BLaER1 treated with 17β-estradiol and CSF1 and Interleukin-3, amounts not matched to agents 10 nM and 100 nM (cell line): Measurements from ENCODE around the gene KDM5C.
A peak's percentile ranks its signal among the peaks of the same experiment; 100 is the strongest.

Experiments
- H3K27ac ChIP-seq, 11 experiments: shearing (Covaris generic); formaldehyde crosslinking; 2 replicates each; pipeline ENCODE4 v1.8.1; 2022
- H3K27me3 ChIP-seq, 11 experiments: shearing (Covaris generic); formaldehyde crosslinking; 2 replicates each; pipeline ENCODE4 v1.8.1; 2022
- H3K36me3 ChIP-seq, 11 experiments: shearing (Covaris generic); formaldehyde crosslinking; 2 replicates each; pipeline ENCODE4 v1.8.1; 2022
- H3K4me1 ChIP-seq, 10 experiments: shearing (Covaris generic); formaldehyde crosslinking; 2 replicates each; pipeline ENCODE4 v1.8.1; 2022
- H3K4me2 ChIP-seq, 11 experiments: shearing (Covaris generic); formaldehyde crosslinking; 2 replicates each; pipeline ENCODE4 v1.8.1; 2022
- H3K4me3 ChIP-seq, 10 experiments: shearing (Covaris generic); formaldehyde crosslinking; 2 replicates each; pipeline ENCODE4 v1.8.1; 2022
- H3K9ac ChIP-seq, 11 experiments: shearing (Covaris generic); formaldehyde crosslinking; 2 replicates each; pipeline ENCODE4 v1.8.1; 2022
- H3K9me3 ChIP-seq, 11 experiments: shearing (Covaris generic); formaldehyde crosslinking; replicated peaks in 1 of 11; 2 replicates each; pipeline ENCODE4 v1.8.1; 2022
- H4K20me1 ChIP-seq, 11 experiments: shearing (Covaris generic); formaldehyde crosslinking; 2 replicates each; pipeline ENCODE4 v1.8.1; 2022
- Cebpa-rat ChIP-seq, 11 experiments: shearing (Covaris generic); IDR thresholded peaks; 2 replicates each; pipeline ENCODE4 v1.8.1; 2022

Gene KDM5C

DNA sequence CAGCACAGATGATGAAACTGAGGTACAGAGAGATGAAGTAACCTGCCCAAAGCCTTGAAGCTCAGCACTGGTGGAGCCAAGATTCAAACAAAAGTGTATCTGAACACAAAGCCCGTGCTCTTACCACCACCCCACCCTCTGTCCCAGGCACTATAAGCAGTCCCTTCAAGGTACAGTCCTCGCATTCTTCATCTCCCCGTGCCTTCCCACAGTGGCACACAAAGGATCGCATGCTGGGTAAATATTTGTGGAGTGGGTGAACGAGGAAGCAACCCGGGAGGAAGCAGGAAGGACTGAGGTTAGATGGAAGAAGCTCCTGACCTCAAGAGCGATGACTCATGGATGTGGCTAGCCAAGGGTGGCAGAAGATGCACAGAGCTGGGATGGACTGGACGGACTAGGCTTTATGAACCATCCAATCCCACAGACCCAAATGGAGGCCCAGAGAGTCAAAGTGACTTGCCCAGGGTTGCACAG lies 37.9 kb upstream of the KDM5C start:
- no peak for TF ChIP-seq Cebpa-rat (IDR thresholded peaks at IDR 0.05)
- Histone ChIP-seq H3K4me3 (peak overlapping the region in 1 of 10 experiments; percentile 6; a peak in 1 of 20 replicates), H3K9me3 (no peaks in the 10 kb centered on the region), H3K4me2 (peak overlapping the region; percentile 45 to 88 (median 72)), H4K20me1 (peaks cover 0 to 57% (median 29%) of the 10 kb centered on the region in 11 experiments; a peak in 16 of 22 replicates), H3K36me3 (no peaks in the 10 kb centered on the region), H3K9ac (0 out of 22 replicates have a peak overlapping the region, but pooled peaks of 3 of the 11 experiments have one; percentile 1 to 24 (median 7)), H3K4me1 (peaks cover 67 to 79% (median 74%) of the 10 kb centered on the region in 10 experiments), H3K27ac (peak overlapping the region in 6 of 11 experiments; percentile 19 to 59 (median 46); a peak in 10 of 22 replicates), H3K27me3 (peaks cover 84 to 96% (median 92%) of the 10 kb centered on the region in 11 experiments)

DNA sequence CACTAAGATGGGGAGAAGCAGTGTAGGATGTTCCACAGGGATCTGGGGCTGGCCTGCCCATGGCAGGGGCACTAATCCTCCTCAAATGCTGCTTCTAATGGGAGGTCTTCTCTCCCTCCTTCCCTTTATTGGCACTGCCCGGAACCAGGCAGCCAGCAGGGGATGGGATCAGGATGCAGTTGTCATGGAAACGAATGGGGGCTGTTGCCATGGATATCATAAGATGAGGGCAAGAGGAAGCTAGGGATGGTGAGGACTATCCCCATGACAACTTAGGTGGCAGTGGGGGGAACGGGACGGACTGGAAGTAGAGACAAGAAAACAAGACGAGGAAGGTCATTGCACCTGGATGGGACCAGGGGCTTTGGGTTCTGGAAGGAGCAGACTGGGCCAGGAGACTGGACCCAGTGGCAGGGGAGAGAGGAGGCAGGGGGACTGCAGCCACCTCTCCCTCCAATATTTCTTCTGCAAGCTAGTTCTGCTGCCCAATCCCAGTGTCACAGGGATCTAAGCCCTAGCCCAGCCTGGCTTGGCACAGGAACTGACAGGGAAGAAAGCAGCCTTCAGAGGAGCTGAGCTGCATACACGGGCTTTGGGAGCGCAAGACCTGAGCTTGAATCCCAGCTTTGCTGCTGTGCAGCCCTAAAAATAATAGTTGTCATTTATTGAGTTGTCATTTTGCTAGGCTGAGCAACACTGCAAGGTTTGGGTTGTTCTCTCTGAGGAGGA lies 37.3 kb upstream of the KDM5C start:
- peak overlapping the region in 4 of 11 experiments; percentile 1 to 24 (median 7); a peak in 4 of 22 replicates for H3K9ac ChIP-seq
- peak overlapping the region in 7 of 11 experiments; percentile 19 to 59 (median 40); a peak in 10 of 22 replicates for H3K27ac ChIP-seq

DNA sequence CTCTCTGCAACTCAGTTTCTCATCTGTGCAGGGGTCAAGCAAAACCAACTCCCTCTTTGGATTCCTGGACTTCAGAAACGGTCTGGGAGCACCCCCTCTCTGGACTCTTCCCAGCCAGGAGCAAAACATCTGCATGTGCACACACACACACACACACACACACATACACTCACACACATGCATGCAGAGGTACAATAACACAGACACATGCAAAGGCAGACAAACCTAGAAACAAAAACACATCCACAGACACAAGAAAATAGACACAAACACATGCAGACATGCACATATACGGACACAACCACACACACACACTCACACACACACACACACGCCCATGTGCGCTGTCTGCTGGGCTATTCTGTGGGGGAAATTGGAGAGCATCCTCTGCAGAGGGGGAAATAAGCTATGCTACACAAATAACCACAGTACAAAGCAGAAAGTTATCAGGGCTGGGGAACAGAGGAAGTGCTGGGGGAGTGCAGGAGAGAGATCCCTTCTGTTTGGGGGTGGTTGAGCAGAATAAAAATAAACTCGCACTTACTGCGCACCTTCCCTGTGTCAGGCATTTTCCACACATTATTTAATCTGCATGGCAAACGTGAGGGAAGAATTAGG lies 36.5 kb upstream of the KDM5C start:
- Histone ChIP-seq H3K27ac (peak overlapping the region in 5 of 11 experiments; percentile 1 to 59 (median 53); a peak in 6 of 22 replicates), H3K4me3 (no peak overlapping the region), H3K36me3 (no peaks in the 10 kb centered on the region), H3K4me2 (peak overlapping the region; percentile 33 to 88 (median 71)), H3K9ac (peak overlapping the region in 2 of 11 experiments; percentile 1 to 7; a peak in 2 of 22 replicates), H3K4me1 (peaks cover 52 to 70% (median 64%) of the 10 kb centered on the region in 10 experiments), H3K27me3 (peaks cover 70 to 97% (median 87%) of the 10 kb centered on the region in 11 experiments), H3K9me3 (no peaks in the 10 kb centered on the region), H4K20me1 (peaks cover 0 to 66% (median 32%) of the 10 kb centered on the region in 11 experiments; a peak in 17 of 22 replicates)
- no peak for TF ChIP-seq Cebpa-rat (IDR thresholded peaks at IDR 0.05)

More for the DNA sequence above, 37.3 kb upstream of the KDM5C start:
- H3K4me2 ChIP-seq = peak overlapping the region; percentile 45 to 88 (median 72)
- no peaks in the 10 kb centered on the region for H3K9me3 ChIP-seq
- no peak for TF ChIP-seq Cebpa-rat (IDR thresholded peaks at IDR 0.05)
- H3K4me1 ChIP-seq = peaks cover 61 to 73% (median 68%) of the 10 kb centered on the region in 10 experiments
- H3K36me3 ChIP-seq = no peaks in the 10 kb centered on the region
- H4K20me1 ChIP-seq = peaks cover 0 to 57% (median 29%) of the 10 kb centered on the region in 11 experiments; a peak in 16 of 22 replicates
- 0 out of 20 replicates have a peak overlapping the region, but pooled peaks of 2 of the 10 experiments have one; percentile 2 to 6 for H3K4me3 ChIP-seq
- peaks cover 78 to 96% (median 89%) of the 10 kb centered on the region in 11 experiments for H3K27me3 ChIP-seq

DNA sequence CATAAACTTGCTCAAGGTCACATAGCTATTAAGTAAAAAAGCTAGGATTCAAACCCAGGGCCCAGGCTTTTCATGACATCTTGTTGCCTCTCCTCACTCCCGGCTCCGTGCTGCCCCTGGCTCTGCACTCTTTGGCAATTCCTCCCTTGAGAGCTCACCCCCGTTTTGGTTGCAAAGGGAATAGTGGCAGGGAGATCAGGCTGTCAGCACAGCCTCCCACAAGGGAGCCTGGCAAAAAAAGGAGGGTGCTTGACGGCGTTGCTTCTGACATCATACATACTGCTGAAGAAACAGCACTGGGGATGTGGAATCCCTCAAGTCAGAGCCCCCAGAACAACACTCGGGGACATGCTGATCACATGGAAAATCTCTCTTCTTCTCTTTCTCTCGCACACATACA lies 35.8 kb upstream of the KDM5C start:
- Histone ChIP-seq H3K27me3 (peaks cover 63 to 97% (median 85%) of the 10 kb centered on the region in 11 experiments), H3K4me3 (no peak overlapping the region), H3K4me2 (peak overlapping the region in 10 of 11 experiments; percentile 45 to 88 (median 72); a peak in 18 of 22 replicates), H3K4me1 (peaks cover 46 to 64% (median 58%) of the 10 kb centered on the region in 10 experiments), H3K36me3 (no peaks in the 10 kb centered on the region), H3K9me3 (no peaks in the 10 kb centered on the region), H3K27ac (no peak overlapping the region), H4K20me1 (peaks cover 0 to 71% (median 28%) of the 10 kb centered on the region in 11 experiments; a peak in 17 of 22 replicates), H3K9ac (no peak overlapping the region)
- no peak for TF ChIP-seq Cebpa-rat (IDR thresholded peaks at IDR 0.05)

DNA sequence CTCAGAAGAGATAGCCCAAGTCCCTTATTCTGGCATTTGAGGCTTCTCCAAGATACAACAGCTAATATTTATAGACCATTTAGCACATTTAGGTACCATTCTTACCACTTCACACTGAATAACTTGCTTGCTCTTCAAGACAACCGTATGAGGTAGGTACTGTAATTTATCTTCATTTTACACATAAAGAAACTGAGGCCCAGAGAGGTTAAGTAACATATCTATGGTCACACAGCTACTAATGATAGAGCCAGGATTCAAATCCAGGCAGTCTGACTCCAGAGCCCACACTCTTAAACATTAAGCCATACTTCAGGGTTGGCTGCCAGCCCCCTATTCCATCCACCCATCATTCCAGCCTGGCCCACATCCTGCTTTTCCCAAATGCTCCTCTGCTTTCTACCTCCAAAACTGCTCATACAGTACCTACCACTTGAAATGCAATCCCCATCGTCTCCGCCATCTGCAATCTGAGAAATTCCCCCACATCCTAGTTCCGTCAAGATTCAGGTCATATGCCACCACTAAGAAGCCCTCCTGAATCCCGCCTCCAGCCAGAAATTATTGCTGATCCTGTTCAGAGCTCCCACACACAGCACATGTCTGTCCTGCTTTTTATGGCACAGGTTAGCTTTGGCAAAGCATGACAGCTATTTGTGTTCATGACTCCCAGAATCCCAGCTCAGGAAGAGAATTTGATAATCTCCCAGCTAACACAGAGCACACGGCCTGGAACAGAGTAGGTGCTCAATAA lies 32.8 kb upstream of the KDM5C start:
- peaks cover 0 to 62% (median 23%) of the 10 kb centered on the region in 11 experiments; a peak in 17 of 22 replicates for H4K20me1 ChIP-seq
- no peak overlapping the region for H3K4me2 ChIP-seq
- peaks cover 0 to 18% (median 0%) of the 10 kb centered on the region in 11 experiments; a peak in 3 of 22 replicates for H3K36me3 ChIP-seq
- H3K27me3 ChIP-seq = peaks cover 42 to 97% (median 88%) of the 10 kb centered on the region in 11 experiments
- TF ChIP-seq Cebpa-rat (IDR thresholded peaks at IDR 0.05) = no peak
- no peak overlapping the region for H3K27ac ChIP-seq
- no peak overlapping the region for H3K4me3 ChIP-seq
- peaks cover 0 to under 1% (median 0%) of the 10 kb centered on the region in 11 experiments; a peak in 3 of 22 replicates for H3K9me3 ChIP-seq
- H3K4me1 ChIP-seq = peaks cover 20 to 45% (median 31%) of the 10 kb centered on the region in 10 experiments
- no peak overlapping the region for H3K9ac ChIP-seq

DNA sequence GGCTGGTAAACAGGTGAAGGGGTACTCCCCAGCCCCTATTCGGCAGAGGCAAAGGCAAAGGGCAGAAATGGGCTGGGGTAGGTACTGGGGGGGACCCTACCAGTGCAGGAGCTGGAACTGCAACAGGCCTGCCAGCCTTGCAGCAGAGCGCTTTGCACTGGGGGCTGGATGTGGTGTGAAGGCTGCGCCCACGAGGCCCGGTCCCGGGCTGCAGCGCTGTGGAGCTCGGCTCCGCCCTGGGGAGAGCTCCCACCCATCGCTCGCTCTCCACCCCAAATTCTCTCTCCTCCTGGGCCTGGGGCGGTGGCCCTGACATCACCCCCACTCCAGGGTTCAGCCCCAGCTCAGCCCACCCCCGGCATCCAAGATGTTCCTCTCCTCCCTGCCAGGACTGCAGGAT lies 32.2 kb upstream of the KDM5C start:
- Histone ChIP-seq H3K27me3 (peaks cover 40 to 96% (median 85%) of the 10 kb centered on the region in 11 experiments), H3K9ac (no peak overlapping the region), H3K4me2 (peak overlapping the region in 1 of 11 experiments; percentile 25; a peak in 1 of 22 replicates), H4K20me1 (peaks cover 0 to 55% (median 16%) of the 10 kb centered on the region in 11 experiments; a peak in 16 of 22 replicates), H3K27ac (no peak overlapping the region), H3K36me3 (peaks cover 0 to 19% (median 0%) of the 10 kb centered on the region in 11 experiments; a peak in 3 of 22 replicates), H3K9me3 (peaks cover 0 to 7% (median 0%) of the 10 kb centered on the region in 11 experiments; a peak in 3 of 22 replicates), H3K4me1 (peaks cover 13 to 38% (median 24%) of the 10 kb centered on the region in 10 experiments), H3K4me3 (no peak overlapping the region)
- no peak for TF ChIP-seq Cebpa-rat (IDR thresholded peaks at IDR 0.05)

DNA sequence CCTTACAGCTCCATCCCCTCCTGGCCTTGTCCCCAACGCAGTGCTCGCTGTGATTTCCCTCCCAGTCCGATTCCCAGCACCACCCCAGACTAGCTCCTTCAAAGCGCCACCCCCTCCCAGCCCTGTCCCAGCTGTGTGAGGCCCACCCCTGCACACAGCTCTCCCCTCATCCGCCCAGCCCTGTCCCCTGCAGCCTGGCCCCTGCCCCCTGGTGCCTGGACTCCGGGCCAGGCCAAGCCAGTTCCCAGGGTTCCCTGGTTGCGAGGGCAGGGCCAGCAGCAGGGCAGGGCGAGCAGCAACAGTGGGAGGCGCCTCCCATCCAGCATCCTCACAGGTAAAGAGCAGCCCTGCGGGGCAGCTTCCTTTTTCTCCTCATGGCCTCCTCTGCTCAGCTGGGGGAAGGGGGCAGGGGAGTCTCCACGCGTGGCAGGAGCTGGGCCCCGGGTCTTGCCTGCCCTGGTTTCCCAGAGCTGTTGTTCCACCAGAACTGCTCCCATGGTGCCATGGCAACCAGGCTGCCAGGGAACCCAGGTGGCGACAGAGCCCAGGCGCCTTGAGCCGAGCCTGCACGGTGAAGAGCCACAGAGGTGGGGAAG lies 31.5 kb upstream of the KDM5C start:
- TF ChIP-seq Cebpa-rat (IDR thresholded peaks at IDR 0.05) = no peak
- Histone ChIP-seq H3K27me3 (peaks cover 34 to 96% (median 83%) of the 10 kb centered on the region in 11 experiments), H3K4me1 (peaks cover 7 to 32% (median 18%) of the 10 kb centered on the region in 10 experiments), H3K4me3 (no peak overlapping the region), H3K4me2 (peak overlapping the region in 1 of 11 experiments; percentile 25; a peak in 2 of 22 replicates), H4K20me1 (peaks cover 0 to 50% (median 13%) of the 10 kb centered on the region in 11 experiments; a peak in 15 of 22 replicates), H3K36me3 (peaks cover 0 to 19% (median 0%) of the 10 kb centered on the region in 11 experiments; a peak in 3 of 22 replicates), H3K27ac (no peak overlapping the region), H3K9ac (no peak overlapping the region), H3K9me3 (peaks cover 0 to 7% (median 0%) of the 10 kb centered on the region in 11 experiments; a peak in 3 of 22 replicates)
